Fibroblast of skin of left biceps (primary cell): ENCODE data around the gene LRP1.

Experiments
- DNase-seq, 2 experiments: peaks; one replicate each; pipeline ENCODE4 v3.0.0-alpha.2; 2013; ENCODE audit warnings: low read depth in 2 of 2

The LRP1 gene

DNA sequence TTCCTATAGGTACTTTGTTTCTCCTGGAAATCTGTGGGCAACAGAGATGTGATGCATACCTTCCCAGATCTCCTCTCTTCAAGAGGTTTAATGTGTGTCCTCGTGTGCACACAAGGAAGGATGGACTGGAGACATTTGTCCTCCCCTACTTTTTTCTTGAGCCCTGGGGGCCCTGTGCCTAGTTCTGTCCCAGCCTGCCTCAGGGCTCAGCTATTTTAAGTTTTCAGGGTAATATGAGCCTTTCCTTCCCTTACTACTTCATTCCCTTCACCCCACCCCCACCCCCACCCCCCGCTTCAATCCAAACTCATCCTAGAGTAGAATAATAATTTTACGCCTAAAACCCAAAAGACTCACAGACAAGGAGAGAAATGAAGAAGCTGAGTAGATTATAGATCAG lies 122.3 kb downstream of the LRP1 start:
- no peak for DNase-seq

DNA sequence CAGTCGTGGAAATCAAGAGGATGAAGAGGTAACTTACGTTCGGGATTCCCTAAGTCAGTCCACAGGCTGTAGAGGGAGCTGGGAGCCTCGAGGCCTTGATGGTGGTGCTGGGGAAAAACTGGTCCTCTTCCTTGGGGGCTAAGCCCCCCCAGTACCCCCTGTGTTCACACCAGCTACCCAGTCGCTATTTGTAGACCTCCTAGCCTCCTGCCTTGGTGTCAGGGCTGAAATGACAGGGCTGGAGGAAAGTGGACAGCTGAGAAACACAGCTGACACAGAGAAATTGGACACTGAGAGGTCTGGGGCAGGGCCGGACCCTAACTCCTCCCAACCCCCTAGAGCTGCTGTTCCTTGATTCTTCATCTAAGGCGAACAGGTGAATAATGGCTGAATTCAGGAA lies 122.7 kb downstream of the LRP1 start, which contains the start of gene STAC3:
STAC3 (minus strand) TSS at position 232 of the 400 bp plus-strand sequence. CDS start 1,551 bp downstream, outside the sequence.
- DNase-seq = no peak

- DNase-seq = no peak
Measured at GRCh38 chr12:57254506-57255280, 126.4 kb downstream of the LRP1 start.

DNA sequence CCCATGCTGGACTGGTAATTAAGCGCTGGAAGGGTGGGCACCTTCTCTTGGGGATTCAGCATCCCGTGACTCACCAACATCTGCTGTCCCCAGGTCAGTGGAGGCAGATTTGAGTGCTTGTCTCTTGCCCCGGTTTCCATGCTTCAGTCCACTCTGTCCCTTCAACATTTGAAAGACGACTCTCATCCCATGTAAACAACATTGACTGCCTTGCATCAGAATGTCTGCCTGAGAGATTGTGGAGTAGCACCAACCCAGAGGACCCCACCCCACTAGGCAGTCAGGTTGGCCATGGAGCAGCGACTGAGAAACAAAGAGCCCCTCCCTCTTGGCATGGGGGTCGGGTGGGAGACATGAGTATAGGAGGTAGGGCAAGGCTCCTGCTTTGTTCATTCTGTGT lies 127.6 kb downstream of the LRP1 start:
- DNase-seq = no peak

GRCh38 chr12:57258977-57259970 lies 131.0 kb downstream of the LRP1 start:
- DNase-seq = no peak

DNA sequence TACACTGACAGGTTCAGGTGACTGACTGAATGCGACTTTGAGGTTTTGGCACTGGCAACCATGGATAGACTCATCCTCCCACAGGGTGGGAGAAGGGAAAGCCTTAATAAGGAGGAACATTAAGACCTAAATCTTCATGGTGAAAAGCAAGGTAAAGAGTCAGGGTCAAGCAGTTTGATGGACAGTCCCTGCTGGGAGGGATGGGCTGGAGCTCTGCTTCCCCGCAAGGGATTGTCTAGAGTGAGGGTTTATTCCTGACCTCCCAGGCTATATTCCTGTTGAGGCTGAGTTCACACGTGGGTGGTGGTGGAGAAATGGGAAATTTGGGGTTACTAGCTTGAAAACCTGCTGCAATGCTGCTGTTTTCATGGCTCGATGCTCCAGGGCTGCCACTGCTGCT lies 132.1 kb downstream of the LRP1 start:
- DNase-seq = no peak

DNA sequence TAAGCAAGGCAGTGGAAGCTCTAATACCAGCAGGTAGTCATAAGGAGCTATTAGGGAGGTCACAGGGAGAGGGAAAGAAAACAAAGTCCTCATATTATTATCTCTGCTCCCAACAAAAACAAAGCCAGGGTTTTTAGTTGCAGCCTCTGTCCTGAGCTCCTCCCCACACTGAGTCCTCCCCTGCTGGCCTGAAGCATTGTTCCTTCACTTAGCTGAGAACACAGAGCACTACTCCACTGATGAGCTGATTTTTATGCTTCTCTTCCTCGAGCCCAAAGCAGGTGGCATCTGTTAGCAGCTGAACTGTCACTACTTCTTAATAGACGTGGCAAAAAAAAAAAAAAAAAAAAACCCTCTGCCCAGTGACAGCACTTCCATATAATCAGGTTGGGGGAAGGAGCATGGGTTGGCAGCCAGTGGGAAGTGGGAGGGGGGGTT lies 133.2 kb downstream of the LRP1 start:
- no peak for DNase-seq

DNA sequence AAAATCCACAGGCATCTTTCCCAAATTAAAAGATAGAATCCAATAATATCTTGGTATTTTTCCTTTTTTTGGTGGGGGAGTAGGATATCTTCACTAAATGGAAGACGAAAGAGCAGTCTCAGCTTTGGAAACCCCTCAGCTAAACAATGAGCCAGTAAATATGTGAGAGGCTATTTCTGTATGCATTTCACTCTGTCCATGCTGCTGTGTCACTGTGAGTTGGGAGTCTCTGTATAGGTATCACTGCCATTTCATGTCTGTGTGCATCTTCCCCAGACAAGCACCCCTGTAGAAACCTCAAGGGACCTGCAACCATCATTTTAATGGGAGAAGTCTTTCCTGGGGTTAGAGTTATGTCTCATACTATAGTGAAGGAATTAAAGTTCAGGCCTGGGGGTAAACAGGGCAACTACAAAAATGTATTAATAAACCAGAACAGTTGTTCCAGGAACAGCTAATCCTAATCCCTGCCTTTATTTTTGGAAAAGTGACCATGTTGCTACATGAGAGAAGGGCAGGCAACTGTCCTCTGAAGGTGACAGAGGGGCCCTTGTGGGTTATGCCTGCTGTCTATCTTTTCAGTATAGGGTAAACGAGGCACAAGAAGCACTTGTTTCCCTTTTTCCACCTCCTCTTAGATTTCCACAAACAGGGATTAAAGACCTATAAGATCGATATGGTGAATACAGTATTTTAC lies 134.0 kb downstream of the LRP1 start:
- no peak for DNase-seq
